Measurements from ENCODE around the gene PIGX.
"Not testable (repeated sequence)": the region's sequence is repeated elsewhere in the genome, so short reads cannot be mapped to it uniquely, and the experiment has no call there.

The PIGX gene

GRCh38 chr3:196706731-196707130 is 5.4 kb upstream of the PIGX start:
- H3K27ac ChIP-seq (ENCODE audit: low read depth, low read length), result no peak overlapping the region
- no peak overlapping the region for H3K4me3 ChIP-seq (ENCODE audit: low read depth, low read length)
- H3K9me3 ChIP-seq (ENCODE audit: control insufficient read depth, insufficient read depth, low read length), result no peaks in the 10 kb centered on the region

GRCh38 chr3:196707566-196707965 is 4.6 kb upstream of the PIGX start:
- no peaks in the 10 kb centered on the region for H3K9me3 ChIP-seq (ENCODE audit: control insufficient read depth, insufficient read depth, low read length)
- H3K4me1 ChIP-seq (ENCODE audit: control insufficient read depth, insufficient read depth, low read length), result no peaks in the 10 kb centered on the region
- H3K36me3 ChIP-seq (ENCODE audit: control insufficient read depth, insufficient read depth, low read length), result no peaks in the 10 kb centered on the region
- H3K4me3 ChIP-seq (ENCODE audit: low read depth, low read length), result no peak overlapping the region
- H3K27me3 ChIP-seq (ENCODE audit: control insufficient read depth, insufficient read depth, low read length), result no peaks in the 10 kb centered on the region; the same call in 1 of the 2 replicates
- no peak overlapping the region for H3K9ac ChIP-seq (ENCODE audit: low read depth, low read length)
- H3K27ac ChIP-seq (ENCODE audit: low read depth, low read length), result no peak overlapping the region

More at GRCh38 chr3:196706731-196707130, 5.4 kb upstream of the PIGX start:
- Histone ChIP-seq H3K27me3 (ENCODE audit: control insufficient read depth, insufficient read depth, low read length) (no peaks in the 10 kb centered on the region; the same call in 1 of the 2 replicates), H3K9ac (ENCODE audit: low read depth, low read length) (no peak overlapping the region), H3K4me1 (ENCODE audit: control insufficient read depth, insufficient read depth, low read length) (no peaks in the 10 kb centered on the region), H3K36me3 (ENCODE audit: control insufficient read depth, insufficient read depth, low read length) (no peaks in the 10 kb centered on the region)

GRCh38 chr3:196708467-196708866 is 3.7 kb upstream of the PIGX start:
- 0 out of 2 replicates have a peak, but pooled peaks cover 4% of the 10 kb centered on the region for H3K4me1 ChIP-seq (ENCODE audit: control insufficient read depth, insufficient read depth, low read length)
- H3K4me3 ChIP-seq (ENCODE audit: low read depth, low read length), result no peak overlapping the region
- no peak overlapping the region for H3K9ac ChIP-seq (ENCODE audit: low read depth, low read length)
- no peaks in the 10 kb centered on the region; the same call in 1 of the 2 replicates for H3K27me3 ChIP-seq (ENCODE audit: control insufficient read depth, insufficient read depth, low read length)
- H3K27ac ChIP-seq (ENCODE audit: low read depth, low read length), result no peak overlapping the region
- H3K9me3 ChIP-seq (ENCODE audit: control insufficient read depth, insufficient read depth, low read length), result no peaks in the 10 kb centered on the region
- H3K36me3 ChIP-seq (ENCODE audit: control insufficient read depth, insufficient read depth, low read length), result no peaks in the 10 kb centered on the region

GRCh38 chr3:196712514-196713413 is 587 bp downstream of the PIGX start:
- no peaks in the 10 kb centered on the region; the same call in 1 of the 2 replicates for H3K27me3 ChIP-seq (ENCODE audit: control insufficient read depth, insufficient read depth, low read length)
- no peaks in the 10 kb centered on the region for H3K9me3 ChIP-seq (ENCODE audit: control insufficient read depth, insufficient read depth, low read length)
- H3K4me3 ChIP-seq (ENCODE audit: low read depth, low read length), result peak overlapping the region; percentile 73
- peak overlapping the region; percentile 69 for H3K27ac ChIP-seq (ENCODE audit: low read depth, low read length)
- 0 out of 2 replicates have a peak, but pooled peaks cover 4% of the 10 kb centered on the region for H3K4me1 ChIP-seq (ENCODE audit: control insufficient read depth, insufficient read depth, low read length)
- no peaks in the 10 kb centered on the region for H3K36me3 ChIP-seq (ENCODE audit: control insufficient read depth, insufficient read depth, low read length)
- H3K9ac ChIP-seq (ENCODE audit: low read depth, low read length), result peak overlapping the region; percentile 58

GRCh38 chr3:196717162-196717561 is 5.0 kb downstream of the PIGX start:
- not testable (repeated sequence) for H3K27ac ChIP-seq (ENCODE audit: low read depth, low read length); H3K4me1 ChIP-seq (ENCODE audit: control insufficient read depth, insufficient read depth, low read length); H3K9me3 ChIP-seq (ENCODE audit: control insufficient read depth, insufficient read depth, low read length); H3K4me3 ChIP-seq (ENCODE audit: low read depth, low read length); H3K9ac ChIP-seq (ENCODE audit: low read depth, low read length); H3K36me3 ChIP-seq (ENCODE audit: control insufficient read depth, insufficient read depth, low read length); H3K27me3 ChIP-seq (ENCODE audit: control insufficient read depth, insufficient read depth, low read length)

GRCh38 chr3:196721097-196721496 is 8.9 kb downstream of the PIGX start:
- Histone ChIP-seq H3K9me3 (ENCODE audit: control insufficient read depth, insufficient read depth, low read length) (no peaks in the 10 kb centered on the region), H3K9ac (ENCODE audit: low read depth, low read length) (no peak overlapping the region), H3K27ac (ENCODE audit: low read depth, low read length) (no peak overlapping the region), H3K36me3 (ENCODE audit: control insufficient read depth, insufficient read depth, low read length) (peaks cover 13% of the 10 kb centered on the region), H3K4me1 (ENCODE audit: control insufficient read depth, insufficient read depth, low read length) (no peaks in the 10 kb centered on the region), H3K4me3 (ENCODE audit: low read depth, low read length) (no peak overlapping the region), H3K27me3 (ENCODE audit: control insufficient read depth, insufficient read depth, low read length) (no peaks in the 10 kb centered on the region)

GRCh38 chr3:196726788-196727675 is 14.9 kb downstream of the PIGX start:
- Histone ChIP-seq H3K36me3 (ENCODE audit: control insufficient read depth, insufficient read depth, low read length) (peaks cover 20% of the 10 kb centered on the region), H3K9me3 (ENCODE audit: control insufficient read depth, insufficient read depth, low read length) (no peaks in the 10 kb centered on the region), H3K27ac (ENCODE audit: low read depth, low read length) (no peak overlapping the region)

GRCh38 chr3:196735751-196736150 is 23.6 kb downstream of the PIGX start:
- H3K4me3 ChIP-seq (ENCODE audit: low read depth, low read length), result no peak overlapping the region
- H3K9me3 ChIP-seq (ENCODE audit: control insufficient read depth, insufficient read depth, low read length), result no peaks in the 10 kb centered on the region
- no peak overlapping the region for H3K27ac ChIP-seq (ENCODE audit: low read depth, low read length)
- no peaks in the 10 kb centered on the region for H3K27me3 ChIP-seq (ENCODE audit: control insufficient read depth, insufficient read depth, low read length)
- no peaks in the 10 kb centered on the region for H3K4me1 ChIP-seq (ENCODE audit: control insufficient read depth, insufficient read depth, low read length)
- peaks cover 8% of the 10 kb centered on the region for H3K36me3 ChIP-seq (ENCODE audit: control insufficient read depth, insufficient read depth, low read length)
- H3K9ac ChIP-seq (ENCODE audit: low read depth, low read length), result no peak overlapping the region

More at GRCh38 chr3:196726788-196727675, 14.9 kb downstream of the PIGX start:
- no peaks in the 10 kb centered on the region for H3K27me3 ChIP-seq (ENCODE audit: control insufficient read depth, insufficient read depth, low read length)
- H3K9ac ChIP-seq (ENCODE audit: low read depth, low read length), result no peak overlapping the region
- H3K4me3 ChIP-seq (ENCODE audit: low read depth, low read length), result no peak overlapping the region
- no peaks in the 10 kb centered on the region for H3K4me1 ChIP-seq (ENCODE audit: control insufficient read depth, insufficient read depth, low read length)

GRCh38 chr3:196736670-196737374 is 24.6 kb downstream of the PIGX start:
- H3K36me3 ChIP-seq (ENCODE audit: control insufficient read depth, insufficient read depth, low read length), result peaks cover 4% of the 10 kb centered on the region; the same call in 1 of the 2 replicates
- no peak overlapping the region for H3K9ac ChIP-seq (ENCODE audit: low read depth, low read length)
- H3K4me1 ChIP-seq (ENCODE audit: control insufficient read depth, insufficient read depth, low read length), result peaks cover 5% of the 10 kb centered on the region; the same call in 1 of the 2 replicates
- H3K4me3 ChIP-seq (ENCODE audit: low read depth, low read length), result no peak overlapping the region
- H3K27ac ChIP-seq (ENCODE audit: low read depth, low read length), result no peak overlapping the region
- no peaks in the 10 kb centered on the region for H3K9me3 ChIP-seq (ENCODE audit: control insufficient read depth, insufficient read depth, low read length)
- no peaks in the 10 kb centered on the region for H3K27me3 ChIP-seq (ENCODE audit: control insufficient read depth, insufficient read depth, low read length)

- Histone ChIP-seq H3K27ac (ENCODE audit: low read depth, low read length) (no peak overlapping the region), H3K36me3 (ENCODE audit: control insufficient read depth, insufficient read depth, low read length) (peaks cover 4% of the 10 kb centered on the region; the same call in 1 of the 2 replicates), H3K27me3 (ENCODE audit: control insufficient read depth, insufficient read depth, low read length) (no peaks in the 10 kb centered on the region), H3K4me1 (ENCODE audit: control insufficient read depth, insufficient read depth, low read length) (peaks cover 5% of the 10 kb centered on the region; the same call in 1 of the 2 replicates), H3K4me3 (ENCODE audit: low read depth, low read length) (no peak overlapping the region), H3K9ac (ENCODE audit: low read depth, low read length) (no peak overlapping the region), H3K9me3 (ENCODE audit: control insufficient read depth, insufficient read depth, low read length) (no peaks in the 10 kb centered on the region)
Observed at GRCh38 chr3:196737655-196738054, 25.5 kb downstream of the PIGX start.
